Fibroblast of lung (primary cell): Measurements from ENCODE around the gene MYO18A. TPM values are rescaled to one million over a fixed set of nuclear protein-coding genes. Genes with fewer than 3 reads are reported as not detected.

Experiments used
- DNase-seq, 2 donors: peaks; one replicate each; pipeline versions ENCODE4 v3.0.0 to v3.0.0-alpha.2; 2010; ENCODE audit warnings: low read depth in 2 of 2
- H2AFZ ChIP-seq: 2 replicates; pipeline ENCODE4 v1.5.1; 2012; ENCODE audit warnings: low read length, control low read depth, inconsistent platforms
- H3K27ac ChIP-seq: 2 replicates; pipeline ENCODE4 v1.5.1; 2011; ENCODE audit warnings: low read length, control low read depth; ENCODE audit not compliant: insufficient read depth
- H3K27me3 ChIP-seq: 2 replicates; pipeline ENCODE4 v1.5.1; 2011; ENCODE audit warnings: mild to moderate bottlenecking, low read length; ENCODE audit not compliant: control insufficient read depth, insufficient read depth
- H3K36me3 ChIP-seq: 2 replicates; pipeline ENCODE4 v1.5.1; 2011; ENCODE audit warnings: low read length; ENCODE audit not compliant: control insufficient read depth, insufficient read depth
- H3K4me1 ChIP-seq: 2 replicates; pipeline ENCODE4 v1.5.1; 2011; ENCODE audit warnings: low read length; ENCODE audit not compliant: control insufficient read depth, insufficient read depth; ENCODE audit errors: extremely low read depth
- H3K4me2 ChIP-seq: 2 replicates; pipeline ENCODE4 v1.5.1; 2011; ENCODE audit warnings: low read length, control low read depth; ENCODE audit not compliant: insufficient read depth; ENCODE audit errors: extremely low read depth
- H3K4me3 ChIP-seq, 4 experiments: fragments of 200-600 bp in 1 of 4; sonication (generic) in 1 of 4; replicated peaks in 1 of 4; 2 replicates each; pipeline ENCODE4 v1.5.1; 2011 to 2016; ENCODE audit warnings: low read length in 4 of 4, low read depth in 3 of 4, mild to moderate bottlenecking in 3 of 4, control low read depth in 2 of 4, inconsistent platforms in 1 of 4, mixed read lengths in 1 of 4; ENCODE audit not compliant: insufficient read depth in 1 of 4; ENCODE audit errors: control extremely low read depth in 1 of 4
- H3K79me2 ChIP-seq: 2 replicates; pipeline ENCODE4 v1.5.1; 2012; ENCODE audit warnings: mild to moderate bottlenecking, low read length, inconsistent platforms; ENCODE audit not compliant: control insufficient read depth, insufficient read depth
- H3K9ac ChIP-seq: 2 replicates; pipeline ENCODE4 v1.5.1; 2011; ENCODE audit warnings: mild to moderate bottlenecking, low read length, control low read depth; ENCODE audit not compliant: insufficient read depth
- H3K9me3 ChIP-seq: 2 replicates; pipeline ENCODE4 v1.5.1; 2012; ENCODE audit warnings: low read depth, low read length; ENCODE audit not compliant: control insufficient read depth, insufficient read depth
- H4K20me1 ChIP-seq: 2 replicates; pipeline ENCODE4 v1.5.1; 2011; ENCODE audit warnings: low read length; ENCODE audit not compliant: control insufficient read depth, insufficient read depth; ENCODE audit errors: extremely low read depth
- EZH2 ChIP-seq: IDR thresholded peaks from 2 replicates; pipeline ENCODE4 v1.5.1; 2012; ENCODE audit warnings: low read length, control low read depth, mild to moderate bottlenecking; ENCODE audit errors: missing control alignments
- polyA plus RNA-seq, 2 donors: library from polyadenylated mRNA; depleted of rRNA in 1 of 2; stranded (reverse) in 1 of 2; unstranded in 1 of 2; fragments of >200 nt; gene quantifications; 2 replicates each; pipeline ENCODE4 v1.2.1, GENCODE V29; 2011 to 2012; ENCODE audit warnings: missing spikeins in 1 of 2
- total RNA-seq: library from RNA; depleted of rRNA; stranded (reverse); fragments of >200 nt; gene quantifications from 2 replicates; pipeline ENCODE4 v1.2.1, GENCODE V29; 2014
- TF ChIP-seq, protein P1 (sequence below), 2 donors: IDR thresholded peaks in 1 of 2; conservative IDR thresholded peaks in 1 of 2; 1 replicate in 1 of 2; 2 replicates in 1 of 2; pipeline ENCODE4 v1.5.1; 2011 to 2012; ENCODE audit warnings: low read length in 2 of 2, control low read depth in 1 of 2, inconsistent platforms in 1 of 2, low read depth in 1 of 2, mild to moderate bottlenecking in 1 of 2

MYO18A gene
- total and polyA plus RNA-seq, 2 donors (not counting 1 experiment from before 2014, with no cell fraction given), result 11.7 to 133 TPM

DNA sequence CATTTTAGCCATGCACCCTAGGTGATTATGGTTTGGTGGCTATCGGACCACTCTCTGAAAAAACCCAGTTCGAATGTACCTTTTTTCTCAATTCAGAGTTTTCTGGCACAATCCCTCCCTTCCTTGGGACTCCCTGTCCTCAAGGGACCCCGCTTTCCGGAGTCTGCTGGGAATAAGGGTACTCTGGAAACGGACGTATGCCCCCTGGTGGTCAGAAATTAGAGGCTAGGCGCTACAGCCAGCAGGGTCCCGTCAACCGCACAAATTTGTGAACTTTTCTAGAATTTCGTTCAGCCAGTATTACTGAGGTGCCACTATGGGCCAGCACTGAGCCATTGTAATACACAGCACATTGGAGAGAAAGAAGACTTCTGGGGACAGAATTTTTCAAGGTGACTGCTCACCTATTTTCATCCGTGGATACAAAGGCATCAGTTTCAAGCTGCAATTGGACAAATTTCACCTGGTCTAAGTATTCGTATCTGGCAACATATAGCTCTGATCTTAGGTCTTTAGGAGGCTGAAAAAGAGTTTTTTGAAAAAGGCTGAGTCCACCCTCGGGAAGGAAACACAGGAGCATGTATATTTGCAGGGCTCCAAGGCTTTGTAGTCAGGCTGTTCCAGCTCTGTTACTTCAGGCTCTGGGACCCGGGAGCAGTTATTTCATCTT, 39.3 kb upstream of the MYO18A start:
- Histone ChIP-seq H3K79me2 (no peaks in the 10 kb centered on the region), H3K27ac (no peak overlapping the region), H3K36me3 (no peaks in the 10 kb centered on the region), H3K27me3 (no peaks in the 10 kb centered on the region), H3K4me1 (no peaks in the 10 kb centered on the region), H4K20me1 (no peaks in the 10 kb centered on the region), H3K9ac (no peak overlapping the region), H3K4me2 (peak overlapping the region; percentile 13), H3K9me3 (no peaks in the 10 kb centered on the region), H3K4me3 (no peak overlapping the region), H2AFZ (peak overlapping the region; percentile 13)
- DNase-seq, result peak; percentile 70 to 89
- no peak for TF ChIP-seq EZH2
- TF ChIP-seq, protein P1, sequence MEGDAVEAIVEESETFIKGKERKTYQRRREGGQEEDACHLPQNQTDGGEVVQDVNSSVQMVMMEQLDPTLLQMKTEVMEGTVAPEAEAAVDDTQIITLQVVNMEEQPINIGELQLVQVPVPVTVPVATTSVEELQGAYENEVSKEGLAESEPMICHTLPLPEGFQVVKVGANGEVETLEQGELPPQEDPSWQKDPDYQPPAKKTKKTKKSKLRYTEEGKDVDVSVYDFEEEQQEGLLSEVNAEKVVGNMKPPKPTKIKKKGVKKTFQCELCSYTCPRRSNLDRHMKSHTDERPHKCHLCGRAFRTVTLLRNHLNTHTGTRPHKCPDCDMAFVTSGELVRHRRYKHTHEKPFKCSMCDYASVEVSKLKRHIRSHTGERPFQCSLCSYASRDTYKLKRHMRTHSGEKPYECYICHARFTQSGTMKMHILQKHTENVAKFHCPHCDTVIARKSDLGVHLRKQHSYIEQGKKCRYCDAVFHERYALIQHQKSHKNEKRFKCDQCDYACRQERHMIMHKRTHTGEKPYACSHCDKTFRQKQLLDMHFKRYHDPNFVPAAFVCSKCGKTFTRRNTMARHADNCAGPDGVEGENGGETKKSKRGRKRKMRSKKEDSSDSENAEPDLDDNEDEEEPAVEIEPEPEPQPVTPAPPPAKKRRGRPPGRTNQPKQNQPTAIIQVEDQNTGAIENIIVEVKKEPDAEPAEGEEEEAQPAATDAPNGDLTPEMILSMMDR (conservative IDR thresholded peaks at IDR 0.05 in 1 of 2, IDR thresholded peaks at IDR 0.05 in 1 of 2; ENCODE audit: low read depth in 1 of 2, low read length in 2 of 2), result peak; percentile 86 to 93

DNA sequence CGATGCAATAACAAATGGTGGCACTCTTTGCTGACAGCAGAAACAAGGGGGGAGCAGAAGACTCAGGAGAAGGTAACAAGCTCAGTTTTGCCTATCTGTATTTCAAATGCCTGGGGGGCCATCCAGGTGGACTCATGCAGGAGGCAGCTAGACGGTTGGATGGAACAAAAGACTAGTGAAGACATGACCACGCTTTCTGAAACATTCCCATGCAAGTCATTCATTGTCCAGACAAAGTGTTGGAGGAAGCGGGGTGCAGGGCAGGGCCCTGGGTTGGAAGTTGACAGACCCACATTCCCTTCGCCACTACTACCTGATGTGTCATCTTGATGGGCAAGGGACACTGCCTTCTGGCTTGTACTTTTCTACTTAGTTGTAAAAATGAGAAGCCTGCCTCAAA, 36.7 kb upstream of the MYO18A start:
- Histone ChIP-seq H3K9me3 (no peaks in the 10 kb centered on the region), H3K4me1 (no peaks in the 10 kb centered on the region), H2AFZ (no peak overlapping the region), H4K20me1 (no peaks in the 10 kb centered on the region), H3K4me3 (no peak overlapping the region), H3K27me3 (no peaks in the 10 kb centered on the region), H3K4me2 (no peak overlapping the region), H3K79me2 (no peaks in the 10 kb centered on the region), H3K36me3 (no peaks in the 10 kb centered on the region), H3K9ac (no peak overlapping the region), H3K27ac (no peak overlapping the region)
- no peak for DNase-seq
- TF ChIP-seq, protein P1 (conservative IDR thresholded peaks at IDR 0.05 in 1 of 2, IDR thresholded peaks at IDR 0.05 in 1 of 2; ENCODE audit: low read depth in 1 of 2, low read length in 2 of 2), result no peak
- TF ChIP-seq EZH2, result no peak

DNA sequence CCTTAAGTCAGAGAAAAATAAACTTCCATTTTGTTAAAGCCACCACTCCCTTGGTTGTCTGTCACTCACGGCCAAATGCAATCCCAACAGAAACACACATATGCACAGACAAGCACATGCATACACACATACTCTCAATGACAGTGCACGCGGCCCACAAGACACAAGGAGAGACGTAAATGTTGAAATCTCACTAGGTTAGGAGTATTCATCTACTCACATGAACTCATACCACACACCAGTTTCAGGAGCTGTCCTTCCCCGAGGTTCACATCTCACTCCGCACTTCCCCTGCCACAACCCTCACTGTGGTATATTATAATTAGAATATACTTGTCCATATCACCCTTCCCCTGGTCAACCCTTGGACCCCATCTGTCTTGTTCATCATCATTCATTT, 36.0 kb upstream of the MYO18A start:
- no peak for DNase-seq
- no peak overlapping the region for H3K27ac ChIP-seq
- H3K9me3 ChIP-seq, result no peaks in the 10 kb centered on the region
- no peaks in the 10 kb centered on the region for H3K4me1 ChIP-seq
- no peaks in the 10 kb centered on the region for H4K20me1 ChIP-seq
- H3K36me3 ChIP-seq, result no peaks in the 10 kb centered on the region
- H3K79me2 ChIP-seq, result no peaks in the 10 kb centered on the region
- H2AFZ ChIP-seq, result no peak overlapping the region
- no peak overlapping the region for H3K4me3 ChIP-seq
- no peaks in the 10 kb centered on the region for H3K27me3 ChIP-seq
- TF ChIP-seq EZH2, result no peak
- TF ChIP-seq, protein P1 (conservative IDR thresholded peaks at IDR 0.05 in 1 of 2, IDR thresholded peaks at IDR 0.05 in 1 of 2; ENCODE audit: low read depth in 1 of 2, low read length in 2 of 2), result no peak
- no peak overlapping the region for H3K9ac ChIP-seq
- no peak overlapping the region for H3K4me2 ChIP-seq
